Stimulated activated CD8-positive, alpha-beta memory T cell treated with anti-CD3 and anti-CD28 coated beads, Interleukin-2, amount 100 ng/mL, for 1 hour (primary cell): ENCODE results near the gene GRXCR2.
"Not testable (repeated sequence)": the region's sequence is repeated elsewhere in the genome, so short reads cannot be mapped to it uniquely, and the experiment has no call there.

Experiments
- DNase-seq, 2 donors: peaks; one replicate each; pipeline ENCODE4 v3.0.0-alpha.2; 2020; ENCODE audit warnings: low read depth in 2 of 2

GRXCR2 gene

DNA sequence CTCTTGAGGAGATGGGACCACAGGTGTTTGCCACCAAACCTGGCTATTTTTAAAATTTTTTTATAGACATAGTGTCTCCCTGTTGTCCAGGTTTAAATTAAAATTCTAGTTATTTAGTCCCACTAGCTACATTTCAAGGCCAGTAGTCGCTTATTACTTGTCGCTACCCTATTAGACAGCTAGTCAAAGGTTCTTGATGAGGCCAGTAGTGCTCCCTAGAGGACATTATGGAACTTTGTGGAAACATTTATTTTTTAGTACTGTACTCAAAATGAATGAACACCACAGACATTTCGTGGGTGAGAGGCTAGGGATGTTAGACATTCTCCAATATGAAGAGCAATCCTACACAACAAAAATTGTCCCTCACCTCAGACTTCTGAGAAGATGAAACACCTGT lies 14.4 kb upstream of the GRXCR2 start:
- no peak for DNase-seq

DNA sequence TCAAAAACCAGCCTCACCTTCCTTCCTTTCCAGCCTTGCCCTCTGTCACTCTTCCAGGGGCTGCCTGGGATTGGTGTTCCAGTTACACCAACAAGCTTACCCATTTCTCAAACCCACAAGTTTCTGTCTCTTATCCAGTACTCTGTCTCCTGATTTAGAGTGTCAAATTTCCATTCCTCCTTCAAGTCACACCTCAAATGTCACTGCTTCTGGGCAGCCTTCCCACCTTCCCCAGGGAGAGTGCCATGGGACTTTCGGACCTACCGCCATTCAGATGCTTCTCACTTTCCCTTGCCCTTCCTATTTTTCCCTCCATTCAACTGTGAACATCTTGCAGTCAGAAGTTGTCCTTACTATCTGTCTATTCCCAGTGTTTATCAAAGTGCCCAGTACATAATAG lies 2.0 kb upstream of the GRXCR2 start:
- DNase-seq, result no peak

DNA sequence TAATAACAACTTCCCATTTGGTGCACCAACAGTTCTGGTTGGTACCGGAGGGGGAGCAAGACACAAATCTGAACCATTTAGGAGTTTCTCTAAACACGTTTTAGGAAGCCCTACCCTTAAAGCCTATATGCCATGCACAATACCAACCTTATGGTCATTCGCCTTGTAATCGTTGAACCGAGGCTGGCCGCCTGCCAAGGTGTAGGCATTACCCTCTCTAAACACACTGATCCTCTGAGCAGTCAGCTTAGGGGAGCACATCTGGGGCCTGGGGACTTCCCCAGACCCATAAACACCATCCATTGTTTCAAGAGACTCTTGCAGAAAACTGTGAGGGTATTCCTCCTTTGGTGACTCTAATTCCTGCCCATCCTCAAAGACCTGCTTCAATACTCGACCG lies 328 bp downstream of the GRXCR2 start:
- no peak for DNase-seq

DNA sequence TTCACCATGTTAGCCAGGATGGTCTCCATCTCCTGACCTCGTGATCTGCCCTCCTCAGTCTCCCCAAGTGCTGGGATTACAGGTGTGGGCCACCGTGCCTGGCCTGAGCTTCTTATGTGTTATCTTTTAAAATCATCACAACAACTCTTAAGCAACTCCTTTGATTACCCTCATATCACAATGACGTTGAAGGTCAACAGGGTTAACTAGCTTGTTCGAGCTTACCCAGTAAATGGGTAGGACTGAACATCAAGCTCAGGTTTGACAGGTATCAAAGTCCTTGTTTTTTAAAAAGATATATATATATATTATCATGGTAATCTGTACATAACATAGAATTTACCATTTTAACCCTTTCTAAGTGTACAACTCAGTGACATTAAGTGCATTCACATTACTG lies 3.1 kb downstream of the GRXCR2 start:
- no peak for DNase-seq

DNA sequence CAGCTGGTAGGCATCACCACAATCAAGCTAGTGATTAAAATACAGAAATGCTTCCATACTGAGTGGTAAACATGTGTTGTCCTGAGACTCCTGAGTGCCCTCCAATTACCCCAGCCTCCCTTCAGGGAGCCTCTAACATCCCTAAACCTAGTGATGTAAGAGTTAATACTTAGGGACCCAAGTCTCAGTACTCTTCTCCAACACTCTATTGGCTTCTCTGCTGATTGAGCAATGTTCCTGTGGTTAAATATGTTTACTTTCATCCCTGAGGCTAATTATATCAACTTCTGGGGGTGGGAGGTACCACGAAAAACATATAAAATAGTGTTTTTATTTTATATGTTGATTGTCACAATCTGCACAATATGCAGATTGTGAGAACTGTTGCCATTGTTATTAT lies 5.0 kb downstream of the GRXCR2 start:
- no peak for DNase-seq

DNA sequence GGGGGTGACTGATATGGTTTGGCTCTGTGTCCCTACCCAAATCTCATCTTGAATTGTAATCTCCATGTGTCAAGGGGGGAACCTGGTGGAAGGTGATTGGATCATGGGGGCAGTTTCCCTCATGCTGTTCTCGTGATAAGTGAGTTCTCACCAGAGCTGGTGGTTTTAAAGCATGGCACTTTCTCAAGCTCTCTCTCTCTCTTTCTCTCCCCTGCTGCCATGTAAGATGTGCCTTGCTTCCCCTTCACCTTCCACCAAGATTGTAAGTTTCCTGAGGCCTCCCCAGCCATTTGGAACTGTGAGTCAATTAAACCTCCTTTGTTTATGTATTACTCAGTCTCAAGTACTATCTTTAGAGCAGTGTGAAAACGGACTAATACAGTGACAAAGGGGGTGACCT lies 8.4 kb downstream of the GRXCR2 start:
- DNase-seq, result not testable (repeated sequence)

DNA sequence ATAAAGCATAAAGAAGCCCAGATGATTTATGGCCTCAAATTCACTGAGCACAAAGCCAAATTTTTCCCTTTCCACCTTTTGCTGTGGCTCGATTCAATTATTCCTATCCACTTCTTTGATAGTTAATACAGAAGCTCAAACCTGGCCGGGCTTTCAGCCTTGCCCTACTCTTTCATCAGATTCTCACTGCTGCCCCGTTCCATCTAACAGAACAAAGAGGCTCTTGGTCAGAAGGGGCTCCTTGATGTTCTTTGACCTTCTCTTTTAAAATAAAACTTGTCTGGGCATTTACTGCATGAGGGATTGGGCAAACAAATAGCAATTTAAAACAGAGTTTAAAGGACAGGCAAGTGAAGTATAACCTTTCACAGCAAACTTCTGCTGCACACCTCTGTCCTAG lies 9.8 kb downstream of the GRXCR2 start:
- no peak for DNase-seq

DNA sequence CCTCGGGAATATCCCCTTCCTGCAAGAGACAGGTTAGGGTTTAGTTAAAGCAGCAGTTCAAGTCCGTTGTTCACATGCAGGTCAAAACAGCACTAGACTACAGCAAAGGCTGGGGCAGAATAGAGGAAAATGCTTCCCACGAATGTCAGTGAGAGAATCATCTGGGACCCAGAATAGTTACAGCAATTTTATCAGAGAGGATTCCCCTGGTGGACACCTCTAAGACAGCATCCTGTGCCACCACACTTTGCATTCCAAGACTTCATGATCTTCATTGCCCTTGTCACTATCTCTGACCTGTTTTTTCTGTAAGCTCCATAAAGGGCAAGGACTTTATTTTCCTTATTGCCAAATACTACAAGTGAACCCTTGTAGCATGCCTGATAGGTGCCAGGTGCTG lies 12.9 kb downstream of the GRXCR2 start:
- no peak for DNase-seq

DNA sequence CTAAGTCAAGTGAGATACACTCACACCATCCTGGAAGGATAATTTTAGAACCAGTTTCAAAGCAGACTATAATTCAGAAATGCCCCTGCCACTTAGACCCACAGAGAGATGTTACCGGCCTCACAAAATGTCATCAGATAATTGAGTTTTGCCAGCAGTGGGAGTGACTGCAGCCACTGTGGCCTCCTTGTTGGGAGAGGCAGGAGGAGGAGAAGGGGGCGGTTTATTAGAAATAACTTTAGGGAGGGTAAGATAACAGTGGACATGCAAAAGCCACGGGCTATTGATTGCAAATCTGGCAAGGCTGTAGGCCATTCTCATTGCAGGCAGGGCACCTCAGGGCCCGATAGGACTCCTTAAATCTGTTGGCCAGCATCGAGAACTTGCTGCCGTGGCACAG lies 13.4 kb downstream of the GRXCR2 start:
- no peak for DNase-seq

DNA sequence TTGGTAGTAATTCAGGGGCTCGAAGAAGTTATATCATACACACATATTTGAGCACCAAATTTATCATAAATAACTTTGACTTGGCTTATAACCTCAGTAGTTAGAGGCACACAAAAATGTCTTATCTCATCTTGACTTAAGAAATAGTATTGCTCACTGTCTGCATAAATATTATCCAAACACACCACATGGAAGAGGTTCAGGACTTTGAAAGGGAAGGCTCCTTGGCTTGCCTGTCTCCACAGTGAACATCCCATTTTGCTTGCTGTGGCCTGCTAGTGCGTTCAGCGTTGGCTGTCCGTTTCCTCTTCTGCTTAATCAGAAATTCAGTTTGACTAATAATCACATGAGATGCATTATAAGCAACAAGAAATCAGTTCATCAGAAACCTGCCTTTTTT lies 13.9 kb downstream of the GRXCR2 start:
- DNase-seq, result no peak

DNA sequence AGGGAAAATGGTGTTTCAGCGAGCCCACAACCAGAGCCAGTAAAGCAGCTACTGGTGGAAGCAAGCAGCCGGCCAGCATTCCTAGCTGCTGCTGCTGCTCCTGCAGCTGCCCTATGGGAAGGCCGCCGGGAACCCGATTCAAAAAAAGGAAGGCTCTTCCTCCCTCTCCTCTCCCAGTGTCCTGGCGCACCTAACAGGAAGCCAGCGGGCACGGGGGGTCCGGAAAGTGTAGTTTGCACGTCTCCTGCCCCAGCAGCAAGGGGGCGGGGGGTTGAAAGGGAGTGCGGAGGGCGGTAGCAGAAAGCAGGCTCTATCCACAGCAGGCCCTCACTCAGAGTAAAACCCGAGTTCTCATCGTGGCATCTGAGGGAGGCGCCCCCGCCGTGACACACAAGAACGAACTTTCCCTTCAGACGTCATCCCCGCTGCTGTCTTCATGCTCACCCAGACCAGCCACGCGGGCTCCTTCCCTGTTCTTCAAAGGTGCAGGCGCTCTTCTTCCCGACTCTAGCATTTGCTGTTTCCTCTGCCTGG lies 16.5 kb downstream of the GRXCR2 start:
- no peak for DNase-seq

DNA sequence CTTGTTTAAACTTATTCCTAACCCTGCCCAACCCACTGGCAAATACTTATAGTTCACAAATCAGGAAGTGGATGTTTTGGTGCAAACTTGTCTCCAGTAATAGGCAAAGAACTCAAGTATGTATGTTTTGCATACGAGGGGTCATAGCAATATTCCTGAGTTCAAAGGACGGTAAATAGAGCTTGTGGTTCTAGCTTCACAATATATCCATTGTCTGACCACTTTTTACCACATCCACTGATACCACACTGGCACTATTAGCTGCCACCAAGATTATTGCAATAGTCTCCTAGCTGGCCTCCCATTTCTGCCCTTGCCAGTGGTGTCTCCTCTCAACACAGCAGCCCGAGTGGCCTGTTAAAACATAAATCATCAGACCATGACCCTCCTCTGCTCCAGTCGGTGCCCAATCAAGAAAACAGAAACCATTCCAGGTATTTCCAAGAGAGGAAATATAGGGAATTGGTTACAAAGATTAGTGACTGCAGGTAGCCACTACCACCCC lies 17.0 kb downstream of the GRXCR2 start:
- no peak for DNase-seq

DNA sequence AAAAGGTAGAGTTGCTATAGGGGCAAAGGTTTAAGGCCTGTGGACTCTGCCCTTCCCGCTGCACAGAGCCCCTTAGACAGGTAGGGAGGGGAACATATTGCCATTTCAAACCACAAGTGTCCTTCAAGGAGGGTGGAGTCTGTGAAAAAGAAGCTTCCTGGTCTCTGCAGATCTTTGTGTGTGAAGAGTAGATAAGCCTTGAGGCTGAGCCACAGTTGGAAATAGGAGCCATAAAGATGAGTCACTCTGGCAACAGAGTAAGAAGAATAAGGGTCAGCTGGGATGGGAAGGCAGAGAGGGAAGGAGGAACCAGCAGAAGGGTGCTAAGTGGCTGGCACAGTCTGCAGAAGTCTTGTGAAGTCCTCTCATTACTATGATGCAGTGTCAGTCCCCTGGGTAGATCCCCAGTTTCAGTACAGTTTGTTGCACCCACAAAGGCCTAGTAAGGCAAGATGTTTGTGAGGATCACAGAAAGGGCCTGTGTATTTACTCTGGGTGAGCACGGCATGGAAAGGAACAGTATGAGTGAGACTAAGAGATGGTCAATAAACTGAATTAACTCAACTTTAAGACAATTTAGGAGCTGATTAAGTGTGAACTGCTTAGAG lies 18.1 kb downstream of the GRXCR2 start:
- DNase-seq, result no peak

DNA sequence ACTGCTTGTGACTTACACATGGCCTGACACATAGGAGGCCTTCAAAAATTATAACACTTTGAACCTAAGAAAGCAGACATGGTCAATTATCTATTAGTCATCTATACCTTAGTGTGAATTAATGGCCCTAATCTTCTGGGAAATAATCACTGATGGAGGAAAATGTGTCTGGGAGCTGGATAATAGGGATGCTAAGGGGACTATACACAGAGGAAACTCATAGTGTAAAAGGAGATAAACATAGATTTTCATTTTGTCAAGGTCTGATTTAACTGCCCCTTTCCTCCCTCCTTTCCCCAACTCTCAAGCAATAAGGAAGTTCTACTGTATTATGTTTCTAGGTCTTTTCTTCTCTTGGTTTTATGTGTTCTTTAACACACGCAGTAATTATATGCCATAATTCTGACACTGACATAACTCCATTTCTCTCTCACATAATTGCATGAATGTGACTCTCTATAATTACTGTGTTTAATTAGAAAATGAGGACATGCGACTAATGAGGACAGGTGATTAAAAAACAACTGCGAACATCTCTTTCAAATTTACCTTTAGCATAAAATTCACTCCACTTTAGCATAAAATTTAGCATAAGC lies 18.9 kb downstream of the GRXCR2 start:
- DNase-seq, result no peak

DNA sequence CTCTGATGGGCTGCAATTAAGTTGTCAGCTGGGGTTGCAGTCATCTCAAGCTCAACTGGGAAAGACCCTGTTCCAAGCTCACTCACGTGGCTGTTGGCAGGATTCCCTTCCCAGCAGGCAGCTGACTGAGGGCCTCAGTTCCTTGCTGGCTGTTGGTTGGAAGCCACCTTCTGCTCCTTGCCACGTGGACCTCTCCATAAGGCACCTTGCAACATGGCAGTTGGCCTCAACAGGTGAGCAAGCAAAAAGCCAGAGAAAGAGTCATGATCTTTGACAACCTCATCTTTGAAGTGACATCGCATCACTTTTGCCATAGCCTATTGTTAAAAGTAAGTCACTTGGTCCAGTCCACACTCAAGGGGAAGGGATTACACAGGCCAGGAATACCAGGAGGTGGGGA lies 19.8 kb downstream of the GRXCR2 start:
- DNase-seq, result no peak

DNA sequence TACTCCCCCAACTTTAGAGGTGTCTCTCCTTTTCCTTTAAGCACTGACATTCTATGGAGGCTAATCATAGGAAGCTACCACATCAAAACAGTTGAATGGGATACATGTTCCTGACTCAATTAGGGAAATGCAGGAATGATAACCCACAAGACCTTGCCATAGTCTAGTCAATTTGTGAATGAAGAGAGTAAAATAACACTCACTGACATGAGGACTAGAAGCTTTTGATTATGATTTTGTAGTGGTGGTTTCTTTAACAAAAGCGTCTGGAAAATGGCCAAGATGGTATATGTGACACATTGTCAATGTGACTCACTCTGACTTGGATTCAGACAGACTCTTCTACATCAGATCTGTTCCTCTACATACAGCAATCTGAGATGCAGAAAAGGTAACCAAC lies 24.0 kb downstream of the GRXCR2 start:
- DNase-seq, result no peak

DNA sequence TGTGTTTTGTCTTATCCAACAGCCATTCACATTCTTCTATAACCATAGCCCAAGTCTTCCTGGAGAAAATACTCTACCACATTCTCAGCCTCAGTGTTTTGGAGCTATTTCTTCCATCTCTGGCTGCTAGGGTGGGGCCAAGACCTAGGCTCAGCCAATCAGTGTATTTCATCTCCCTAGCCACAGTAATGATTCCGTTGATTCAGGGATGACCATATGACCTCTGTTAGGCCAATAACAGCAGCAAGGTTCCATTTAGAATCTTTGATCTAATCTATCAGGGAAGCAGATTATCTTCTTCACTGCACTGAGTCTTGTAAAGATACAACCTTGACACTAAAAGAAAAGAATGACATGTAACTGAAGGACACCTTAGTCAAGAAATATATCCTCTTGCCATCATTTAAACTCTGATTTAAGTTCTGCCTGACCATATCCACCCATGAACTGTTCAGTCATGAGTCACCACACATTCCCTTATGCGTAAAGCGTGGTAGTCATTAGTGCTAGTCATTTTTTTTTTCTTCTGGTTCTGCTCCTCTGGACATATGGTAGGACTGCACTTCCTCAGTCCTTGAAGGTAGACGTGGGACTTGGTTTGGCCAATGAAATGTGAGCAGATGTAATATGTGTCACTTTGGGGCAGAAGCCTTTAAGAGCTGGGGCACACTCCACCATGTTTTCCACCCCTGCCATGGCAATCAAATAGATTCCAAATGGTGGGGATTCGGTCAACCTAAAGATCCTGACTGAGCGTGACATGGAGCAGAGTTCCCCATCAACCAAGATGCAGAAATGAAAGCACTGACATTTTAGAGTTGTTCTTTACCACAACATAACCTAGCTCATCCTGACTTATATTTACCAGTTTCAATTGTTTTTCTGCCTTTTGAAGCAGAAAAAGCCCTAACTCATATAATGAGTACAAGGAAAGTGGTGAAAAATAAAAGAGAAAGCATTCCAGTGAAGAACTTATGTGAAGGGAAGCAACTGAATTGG lies 25.0 kb downstream of the GRXCR2 start:
- DNase-seq, result no peak

DNA sequence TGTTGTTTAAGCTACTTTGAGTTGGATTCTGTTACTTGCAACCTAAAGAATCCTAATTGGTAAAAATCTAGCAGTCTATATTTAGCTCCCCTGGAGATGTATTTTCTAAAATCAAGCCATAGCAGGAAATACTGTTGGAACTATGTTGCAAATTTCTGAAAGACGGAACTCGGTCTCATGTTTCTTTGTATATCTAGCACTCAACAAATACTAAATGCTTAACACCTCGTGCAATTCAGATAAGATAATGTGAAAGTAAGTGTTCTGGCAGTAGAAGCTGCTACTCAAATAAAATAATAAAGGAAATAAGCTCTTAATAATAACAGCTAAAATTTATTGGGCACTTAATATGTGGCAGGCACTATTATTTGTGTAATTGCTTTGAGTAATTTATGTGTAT lies 26.7 kb downstream of the GRXCR2 start:
- DNase-seq, result no peak

DNA sequence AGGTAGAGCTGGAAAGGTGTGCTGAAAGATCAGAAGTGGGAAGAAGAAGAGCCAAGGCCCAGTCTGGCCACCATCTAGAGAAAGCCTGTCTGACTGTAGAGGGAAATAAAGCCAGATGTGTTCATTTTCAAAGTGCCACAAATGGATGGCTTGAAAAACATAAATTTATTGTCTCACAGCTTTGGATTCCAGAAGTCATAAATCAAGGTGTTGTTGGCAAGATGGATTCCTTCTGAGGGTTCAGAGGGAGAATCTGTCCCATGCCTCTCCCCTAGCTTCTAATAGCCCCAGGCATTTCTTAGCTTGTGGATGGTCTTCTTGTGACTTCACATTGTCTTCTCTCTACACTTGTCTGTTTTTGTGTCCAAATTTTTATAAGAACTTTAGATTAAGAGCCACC lies 31.5 kb downstream of the GRXCR2 start:
- no peak for DNase-seq

DNA sequence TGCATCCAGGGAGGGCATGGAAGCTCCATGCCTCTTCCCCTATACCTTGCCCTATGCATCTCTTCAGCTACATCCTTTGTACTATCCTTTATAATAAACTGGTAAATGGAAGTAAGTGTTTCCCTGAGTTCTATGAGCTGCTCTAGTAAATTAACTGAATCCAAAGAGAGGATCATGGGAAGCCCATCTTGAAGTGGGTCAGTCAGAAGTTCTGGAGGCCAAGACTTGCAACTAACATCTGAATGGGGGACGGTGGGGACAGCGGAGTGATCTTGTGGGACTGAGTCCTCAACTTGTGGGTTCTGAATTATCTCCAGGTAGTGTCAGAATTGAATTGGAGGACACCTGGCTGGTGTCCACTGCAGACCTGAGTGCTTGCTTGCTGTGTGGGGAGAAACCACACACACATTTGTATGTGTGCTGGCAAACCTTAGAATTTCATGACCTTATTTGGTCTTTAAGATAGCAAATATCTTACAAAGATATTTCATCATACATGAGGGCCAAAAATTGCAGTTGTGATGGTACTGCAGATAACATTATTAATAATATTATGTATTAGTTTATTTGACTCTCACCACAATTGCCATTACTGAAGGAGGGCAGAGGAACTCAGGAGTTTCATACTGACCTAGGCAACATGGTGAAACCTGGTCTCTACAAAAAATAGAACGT lies 32.2 kb downstream of the GRXCR2 start:
- no peak for DNase-seq

DNA sequence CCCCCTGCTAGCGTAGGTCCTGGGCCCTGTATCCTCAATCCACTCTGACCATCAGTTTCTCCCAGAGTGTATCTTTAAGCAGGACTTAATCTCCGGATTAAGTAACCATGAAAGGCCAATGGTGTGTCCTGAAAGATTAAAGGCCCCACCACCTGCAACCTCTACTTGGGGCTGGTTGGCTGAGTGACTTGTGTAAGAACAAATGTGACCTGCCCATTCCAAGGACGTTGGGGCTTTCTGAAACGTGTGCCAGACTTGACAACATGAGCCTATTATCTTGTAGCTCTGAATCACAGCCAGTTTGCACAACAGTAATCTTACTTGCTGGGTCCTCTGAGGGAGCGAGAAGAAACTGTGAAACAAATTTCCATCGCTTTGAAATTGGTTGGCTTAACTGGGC lies 34.5 kb downstream of the GRXCR2 start:
- no peak for DNase-seq

DNA sequence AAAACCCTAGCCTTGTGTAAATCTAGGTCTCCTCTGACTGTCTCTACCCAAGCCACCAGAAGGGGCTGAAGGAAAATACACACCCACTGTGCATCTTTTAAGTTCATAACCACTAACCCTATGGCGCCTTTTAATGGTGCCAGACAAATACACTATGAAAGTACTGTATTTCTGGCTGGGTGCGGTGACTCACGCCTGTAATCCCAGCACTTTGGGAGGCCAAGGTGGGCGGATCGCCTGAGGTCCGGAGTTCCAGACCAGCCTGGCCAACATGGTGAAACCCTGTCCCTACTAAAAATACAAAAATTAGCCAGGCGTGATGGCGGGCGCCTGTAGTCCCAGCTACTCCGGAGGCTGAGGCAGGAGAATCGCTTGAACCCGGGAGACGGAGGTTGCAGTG lies 36.6 kb downstream of the GRXCR2 start:
- DNase-seq, result not testable (repeated sequence)
